Upper lobe of left lung (tissue), 4 donors: ENCODE data around the gene ADAMTS14.

Source experiments
- POLR2AphosphoS5 ChIP-seq, 2 donors: sonication (generic); formaldehyde crosslinking; IDR thresholded peaks; one replicate each; pipeline ENCODE4 v1.5.1; 2017; ENCODE audit warnings: antibody characterized with exemption in 2 of 2
- TF ChIP-seq, protein P1 (sequence below), 6 experiments: fragments of 450-650 bp in 4 of 6; fragments of 200-600 bp in 2 of 6; sonication (generic) in 2 of 6; IDR thresholded peaks; one replicate each; pipeline ENCODE4 v1.5.1; 2016 to 2019; ENCODE audit warnings: antibody characterized with exemption in 6 of 6

GRCh38 chr10:70669732-70670317, 2.5 kb upstream of the ADAMTS14 start:
- TF ChIP-seq POLR2AphosphoS5 (IDR thresholded peaks at IDR 0.05) = no peak
- TF ChIP-seq, protein P1, sequence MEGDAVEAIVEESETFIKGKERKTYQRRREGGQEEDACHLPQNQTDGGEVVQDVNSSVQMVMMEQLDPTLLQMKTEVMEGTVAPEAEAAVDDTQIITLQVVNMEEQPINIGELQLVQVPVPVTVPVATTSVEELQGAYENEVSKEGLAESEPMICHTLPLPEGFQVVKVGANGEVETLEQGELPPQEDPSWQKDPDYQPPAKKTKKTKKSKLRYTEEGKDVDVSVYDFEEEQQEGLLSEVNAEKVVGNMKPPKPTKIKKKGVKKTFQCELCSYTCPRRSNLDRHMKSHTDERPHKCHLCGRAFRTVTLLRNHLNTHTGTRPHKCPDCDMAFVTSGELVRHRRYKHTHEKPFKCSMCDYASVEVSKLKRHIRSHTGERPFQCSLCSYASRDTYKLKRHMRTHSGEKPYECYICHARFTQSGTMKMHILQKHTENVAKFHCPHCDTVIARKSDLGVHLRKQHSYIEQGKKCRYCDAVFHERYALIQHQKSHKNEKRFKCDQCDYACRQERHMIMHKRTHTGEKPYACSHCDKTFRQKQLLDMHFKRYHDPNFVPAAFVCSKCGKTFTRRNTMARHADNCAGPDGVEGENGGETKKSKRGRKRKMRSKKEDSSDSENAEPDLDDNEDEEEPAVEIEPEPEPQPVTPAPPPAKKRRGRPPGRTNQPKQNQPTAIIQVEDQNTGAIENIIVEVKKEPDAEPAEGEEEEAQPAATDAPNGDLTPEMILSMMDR (IDR thresholded peaks at IDR 0.05) = no peak
